ENCODE data around the gene NYNRIN. TPM values are rescaled to one million over a fixed set of nuclear protein-coding genes. Genes with fewer than 3 reads are reported as not detected.
A peak's percentile ranks its signal among the peaks of the same experiment; 100 is the strongest.
"Not testable (repeated sequence)": the region's sequence is repeated elsewhere in the genome, so short reads cannot be mapped to it uniquely, and the experiment has no call there.

NYNRIN gene
- total RNA-seq, 1 donor from 2014 or later: 6.0 TPM

GRCh38 chr14:24387009-24387345 lies 11.8 kb upstream of the NYNRIN start:
- no peak for DNase-seq (ENCODE audit: low read depth)
- Histone ChIP-seq H3K4me3 (ENCODE audit: low read depth, low read length) (no peak overlapping the region), H3K36me3 (ENCODE audit: control insufficient read depth, insufficient read depth, low read length) (no peaks in the 10 kb centered on the region), H3K27me3 (ENCODE audit: control insufficient read depth, insufficient read depth, low read length) (peaks cover 2% of the 10 kb centered on the region)
- TF ChIP-seq, protein P1, sequence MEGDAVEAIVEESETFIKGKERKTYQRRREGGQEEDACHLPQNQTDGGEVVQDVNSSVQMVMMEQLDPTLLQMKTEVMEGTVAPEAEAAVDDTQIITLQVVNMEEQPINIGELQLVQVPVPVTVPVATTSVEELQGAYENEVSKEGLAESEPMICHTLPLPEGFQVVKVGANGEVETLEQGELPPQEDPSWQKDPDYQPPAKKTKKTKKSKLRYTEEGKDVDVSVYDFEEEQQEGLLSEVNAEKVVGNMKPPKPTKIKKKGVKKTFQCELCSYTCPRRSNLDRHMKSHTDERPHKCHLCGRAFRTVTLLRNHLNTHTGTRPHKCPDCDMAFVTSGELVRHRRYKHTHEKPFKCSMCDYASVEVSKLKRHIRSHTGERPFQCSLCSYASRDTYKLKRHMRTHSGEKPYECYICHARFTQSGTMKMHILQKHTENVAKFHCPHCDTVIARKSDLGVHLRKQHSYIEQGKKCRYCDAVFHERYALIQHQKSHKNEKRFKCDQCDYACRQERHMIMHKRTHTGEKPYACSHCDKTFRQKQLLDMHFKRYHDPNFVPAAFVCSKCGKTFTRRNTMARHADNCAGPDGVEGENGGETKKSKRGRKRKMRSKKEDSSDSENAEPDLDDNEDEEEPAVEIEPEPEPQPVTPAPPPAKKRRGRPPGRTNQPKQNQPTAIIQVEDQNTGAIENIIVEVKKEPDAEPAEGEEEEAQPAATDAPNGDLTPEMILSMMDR (IDR thresholded peaks at IDR 0.05; ENCODE audit: insufficient read depth, low read length, poor library complexity, severe bottlenecking): no peak

- DNase-seq (ENCODE audit: low read depth); H3K4me3 ChIP-seq (ENCODE audit: low read depth, low read length); H3K27me3 ChIP-seq (ENCODE audit: control insufficient read depth, insufficient read depth, low read length); H3K36me3 ChIP-seq (ENCODE audit: control insufficient read depth, insufficient read depth, low read length): not testable (repeated sequence)
Observed at GRCh38 chr14:24387579-24387978, 11.2 kb upstream of the NYNRIN start.

DNA sequence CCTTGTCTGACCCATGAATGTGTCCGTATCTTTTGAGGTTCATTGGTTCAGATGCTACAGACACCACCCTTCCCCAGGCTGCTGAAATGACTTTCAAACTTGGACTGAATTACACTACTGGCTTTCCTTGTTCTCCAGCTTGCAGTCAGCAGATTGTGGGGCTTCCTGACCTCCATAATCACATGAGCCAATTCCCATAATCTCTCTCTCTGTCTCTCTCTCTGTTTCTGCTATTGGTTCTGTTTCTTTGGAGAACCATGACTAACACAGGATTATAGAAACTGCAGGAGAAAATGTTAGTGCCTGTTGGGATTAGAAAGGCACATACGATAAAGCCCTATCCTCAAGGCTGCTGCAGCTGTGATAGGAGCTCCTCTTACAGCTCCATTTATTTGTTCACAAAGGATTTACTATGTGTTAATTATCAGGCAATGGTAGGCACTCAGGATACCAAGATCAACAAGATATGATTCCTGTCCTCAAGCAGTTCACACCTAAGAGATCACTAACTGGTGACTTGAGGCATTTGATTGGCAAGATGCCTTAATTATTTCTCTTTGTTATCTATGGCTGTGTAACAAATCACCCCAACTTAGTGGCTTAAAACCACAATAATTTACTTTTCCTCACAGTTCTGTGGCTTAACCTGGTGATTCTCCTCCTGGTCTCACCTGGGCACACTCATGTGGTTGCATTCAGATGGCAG lies 10.2 kb upstream of the NYNRIN start:
- DNase-seq (ENCODE audit: low read depth): no peak
- H3K36me3 ChIP-seq (ENCODE audit: control insufficient read depth, insufficient read depth, low read length): no peaks in the 10 kb centered on the region
- TF ChIP-seq, protein P1 (IDR thresholded peaks at IDR 0.05; ENCODE audit: insufficient read depth, low read length, poor library complexity, severe bottlenecking): no peak

DNA sequence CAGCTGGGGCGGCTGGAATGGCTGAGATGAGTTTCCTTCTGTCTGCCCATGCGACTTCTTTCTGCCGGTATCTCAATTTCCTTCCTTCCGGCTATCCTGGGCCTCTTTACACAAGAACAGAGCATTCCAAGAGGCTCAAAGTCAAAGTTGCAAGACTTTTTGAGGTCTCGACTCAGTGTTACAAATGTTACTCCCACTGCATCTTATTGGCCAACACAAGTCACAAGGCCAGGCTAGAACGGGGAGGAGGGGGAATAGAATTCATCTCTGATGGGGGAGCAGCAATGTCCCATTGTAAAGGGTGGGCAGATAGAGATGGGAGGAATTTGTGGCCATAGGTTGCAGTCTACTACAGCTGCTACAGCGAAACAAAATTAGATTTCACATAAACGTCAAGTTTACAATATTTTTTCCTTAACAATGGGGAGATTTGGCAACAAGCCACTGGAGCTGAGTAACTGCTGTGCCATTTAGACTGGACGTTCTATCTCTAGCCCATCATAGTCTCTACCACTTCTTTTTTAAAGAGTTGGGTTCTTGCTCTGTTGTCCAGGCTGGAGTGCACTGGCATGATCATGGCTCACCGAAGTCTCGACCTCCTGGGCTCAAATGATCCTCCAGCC lies 9.5 kb upstream of the NYNRIN start:
- H3K27me3 ChIP-seq (ENCODE audit: control insufficient read depth, insufficient read depth, low read length): no peaks in the 10 kb centered on the region
- TF ChIP-seq, protein P1 (IDR thresholded peaks at IDR 0.05; ENCODE audit: insufficient read depth, low read length, poor library complexity, severe bottlenecking): no peak
- no peak for DNase-seq (ENCODE audit: low read depth)

More for the DNA sequence above, 10.2 kb upstream of the NYNRIN start:
- no peak overlapping the region for H3K4me3 ChIP-seq (ENCODE audit: low read depth, low read length)
- H3K27me3 ChIP-seq (ENCODE audit: control insufficient read depth, insufficient read depth, low read length): peaks cover 2% of the 10 kb centered on the region

DNA sequence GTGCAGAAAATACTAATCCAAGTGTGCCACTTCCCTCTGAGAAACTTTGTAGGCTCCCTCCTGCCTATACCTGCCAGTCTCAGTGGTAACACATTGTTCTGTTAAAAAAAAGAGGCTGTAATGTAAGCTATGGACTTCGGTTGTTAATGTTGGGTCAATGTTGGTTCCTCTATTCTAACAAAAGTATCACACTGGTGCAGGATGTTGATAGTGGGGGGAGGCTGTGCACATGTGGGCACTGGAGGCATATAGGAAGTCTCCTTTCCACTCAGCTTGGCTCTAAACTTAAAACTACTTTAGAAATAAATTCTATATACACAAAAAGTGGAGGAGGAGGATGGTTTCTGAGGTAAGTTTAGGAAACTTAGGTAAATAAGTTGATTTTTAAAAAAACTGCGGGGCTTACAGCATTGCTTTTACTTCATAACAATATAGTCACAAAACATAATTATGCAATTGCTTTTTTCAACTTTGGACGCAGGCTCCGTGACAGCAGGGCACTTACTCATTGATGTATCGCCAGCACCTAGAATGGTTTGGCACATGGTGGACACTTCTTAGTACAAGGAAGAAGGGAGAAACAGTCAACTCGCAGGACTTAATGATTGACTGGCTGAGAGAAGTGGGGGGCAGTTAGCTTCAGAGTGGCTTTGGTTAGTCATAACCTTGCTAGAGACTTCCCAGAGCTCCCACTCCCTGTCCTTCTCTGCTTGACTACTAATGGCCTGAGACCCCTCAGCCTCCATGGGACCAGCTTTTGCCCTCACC lies 7.9 kb upstream of the NYNRIN start:
- no peaks in the 10 kb centered on the region for H3K36me3 ChIP-seq (ENCODE audit: control insufficient read depth, insufficient read depth, low read length)
- no peak overlapping the region for H3K4me3 ChIP-seq (ENCODE audit: low read depth, low read length)
- TF ChIP-seq, protein P1 (IDR thresholded peaks at IDR 0.05; ENCODE audit: insufficient read depth, low read length, poor library complexity, severe bottlenecking): no peak
- no peaks in the 10 kb centered on the region for H3K27me3 ChIP-seq (ENCODE audit: control insufficient read depth, insufficient read depth, low read length)
- DNase-seq (ENCODE audit: low read depth): no peak

More for the DNA sequence above, 9.5 kb upstream of the NYNRIN start:
- Histone ChIP-seq H3K4me3 (ENCODE audit: low read depth, low read length) (no peak overlapping the region), H3K36me3 (ENCODE audit: control insufficient read depth, insufficient read depth, low read length) (no peaks in the 10 kb centered on the region)

GRCh38 chr14:24392325-24393091 lies 6.3 kb upstream of the NYNRIN start:
- no peak for DNase-seq (ENCODE audit: low read depth)
- TF ChIP-seq, protein P1 (IDR thresholded peaks at IDR 0.05; ENCODE audit: insufficient read depth, low read length, poor library complexity, severe bottlenecking): peak; percentile 23

More at GRCh38 chr14:24392325-24393091, 6.3 kb upstream of the NYNRIN start:
- Histone ChIP-seq H3K27me3 (ENCODE audit: control insufficient read depth, insufficient read depth, low read length) (no peaks in the 10 kb centered on the region), H3K36me3 (ENCODE audit: control insufficient read depth, insufficient read depth, low read length) (no peaks in the 10 kb centered on the region), H3K4me3 (ENCODE audit: low read depth, low read length) (peak overlapping the region; percentile 9)

All from kidney epithelial cell (primary cell).